Urothelium cell line (cell line): ENCODE results near the gene SIAH1.
"Not testable (repeated sequence)": the region's sequence is repeated elsewhere in the genome, so short reads cannot be mapped to it uniquely, and the experiment has no call there.

ENCODE experiments used
- DNase-seq: peaks from one replicate; pipeline ENCODE4 v3.0.0; 2011; ENCODE audit warnings: low spot score, mixed read lengths
- FAIRE-seq: peaks from 2 replicates; lab custom pipeline; 2011; peaks lifted over from hg19 to GRCh38; lab: Jason Lieb, UNC

The SIAH1 gene

GRCh38 chr16:48340054-48340453 is 45.2 kb downstream of the SIAH1 start:
- DNase-seq (no peak), FAIRE-seq (no peak)

- DNase-seq (no peak), FAIRE-seq (no peak)
These were observed 49.3 kb downstream of the SIAH1 start for GRCh38 chr16:48335961-48336360.

GRCh38 chr16:48334325-48334724 is 50.9 kb downstream of the SIAH1 start:
- DNase-seq (no peak), FAIRE-seq (peak; percentile 17)

GRCh38 chr16:48332978-48333377 is 52.2 kb downstream of the SIAH1 start:
- DNase-seq: no peak
- no peak for FAIRE-seq

- FAIRE-seq (no peak), DNase-seq (no peak)
These were observed 54.4 kb downstream of the SIAH1 start for GRCh38 chr16:48330841-48331192.

GRCh38 chr16:48330189-48330840 is 54.9 kb downstream of the SIAH1 start:
- no peak for DNase-seq
- no peak for FAIRE-seq

- no peak for FAIRE-seq
- DNase-seq: no peak
These were observed 56.1 kb downstream of the SIAH1 start for GRCh38 chr16:48329138-48329537.

- FAIRE-seq (no peak), DNase-seq (no peak)
These were observed 58.3 kb downstream of the SIAH1 start for GRCh38 chr16:48326915-48327314.

GRCh38 chr16:48323783-48324775 is 61.1 kb downstream of the SIAH1 start:
- FAIRE-seq (no peak), DNase-seq (no peak)

- FAIRE-seq (no peak), DNase-seq (no peak)
These were observed 63.7 kb downstream of the SIAH1 start for GRCh38 chr16:48321317-48322036.

- no peak for DNase-seq
- FAIRE-seq: no peak
These were observed 66.6 kb downstream of the SIAH1 start for GRCh38 chr16:48318630-48319029.

GRCh38 chr16:48317614-48318315 is 67.4 kb downstream of the SIAH1 start:
- peak; percentile 70 for DNase-seq
- no peak for FAIRE-seq

GRCh38 chr16:48317026-48317425 is 68.2 kb downstream of the SIAH1 start:
- FAIRE-seq (no peak), DNase-seq (no peak)

- not testable (repeated sequence) for DNase-seq, FAIRE-seq
These were observed 71.3 kb downstream of the SIAH1 start for GRCh38 chr16:48313905-48314304.

GRCh38 chr16:48310908-48311641 is 74.1 kb downstream of the SIAH1 start:
- FAIRE-seq (no peak), DNase-seq (no peak)
